Retinal pigment epithelial cell (primary cell): ENCODE results near the gene PRLR.

ENCODE experiments used
- DNase-seq: peaks from one replicate; pipeline ENCODE4 v3.0.0-alpha.2; 2010; ENCODE audit warnings: low read depth
- H3K4me3 ChIP-seq: 2 replicates; pipeline ENCODE4 v1.5.1; 2011; ENCODE audit warnings: mild to moderate bottlenecking, low read length, control low read depth, moderate library complexity
- CTCF ChIP-seq: conservative IDR thresholded peaks from 2 replicates; pipeline ENCODE4 v1.5.1; 2011; ENCODE audit warnings: low read depth, low read length, control low read depth, inconsistent platforms

The PRLR gene

GRCh38 chr5:35023391-35024178 is 206.7 kb downstream of the PRLR start:
- no peak for DNase-seq
- no peak overlapping the region for H3K4me3 ChIP-seq
- no peak for TF ChIP-seq CTCF

DNA sequence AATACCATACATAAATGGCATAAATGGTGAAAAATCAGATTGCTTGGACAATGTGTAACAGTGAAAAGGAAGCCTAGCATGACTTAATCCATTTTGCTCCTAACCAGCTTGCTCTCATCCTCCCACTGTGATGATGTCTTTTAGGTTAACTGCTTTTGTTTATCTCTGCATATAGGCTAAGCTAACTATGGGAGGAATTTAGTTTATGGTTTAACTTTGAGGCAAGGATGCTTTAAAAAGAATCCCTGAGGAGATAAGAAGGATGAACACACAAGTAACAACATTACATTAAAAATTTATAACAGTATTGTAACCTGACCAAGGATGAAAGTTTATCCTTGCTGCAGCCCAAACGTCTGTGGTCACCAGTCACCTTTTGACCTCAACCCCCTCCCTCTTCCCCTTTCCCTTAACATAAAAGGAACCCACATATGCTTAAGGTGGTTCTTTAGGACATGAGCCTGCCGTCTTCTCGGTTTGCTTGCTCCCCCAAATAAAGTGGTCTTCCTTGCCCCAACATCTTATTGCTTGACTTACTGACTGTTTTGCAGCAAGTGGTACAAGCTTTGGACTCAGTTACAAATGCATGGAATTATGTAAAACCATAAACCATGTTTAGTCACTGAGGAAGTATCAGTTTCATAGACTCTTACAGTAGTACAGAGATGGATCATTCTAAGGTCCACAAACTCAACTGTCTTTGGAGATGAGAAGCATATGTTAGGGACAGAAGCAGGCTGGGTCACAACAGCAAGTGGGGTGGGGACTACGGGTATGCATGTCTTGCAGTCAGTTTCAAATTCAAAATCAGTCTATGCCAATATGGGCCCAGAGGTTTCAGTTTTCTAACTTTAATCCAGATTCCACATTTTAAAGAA is 213.9 kb downstream of the PRLR start:
- no peak for TF ChIP-seq CTCF
- no peak for DNase-seq
- H3K4me3 ChIP-seq = no peak overlapping the region

- DNase-seq = no peak
- H3K4me3 ChIP-seq = no peak overlapping the region
- TF ChIP-seq CTCF = no peak
Observed at GRCh38 chr5:35015063-35015462, 215.2 kb downstream of the PRLR start.

DNA sequence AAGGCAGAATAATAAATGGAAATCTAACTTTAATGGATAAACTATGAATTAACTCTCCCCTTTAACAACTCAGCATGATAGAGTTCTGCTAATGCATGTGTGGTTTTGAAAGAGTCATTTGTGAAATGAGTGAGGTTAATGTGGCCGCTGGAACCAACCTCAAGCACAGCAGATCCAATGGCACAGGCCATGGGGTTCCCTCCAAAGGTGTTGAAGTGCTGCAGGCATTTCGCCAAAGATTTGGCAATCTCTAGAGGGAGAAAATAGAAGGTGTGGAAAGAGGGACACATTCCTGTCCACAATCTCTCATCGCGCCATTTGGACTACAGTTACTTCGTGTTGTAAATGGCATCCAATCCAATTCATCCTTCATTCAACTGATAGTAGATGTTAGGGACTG is 217.5 kb downstream of the PRLR start:
- H3K4me3 ChIP-seq = no peak overlapping the region
- no peak for TF ChIP-seq CTCF
- no peak for DNase-seq

GRCh38 chr5:35012365-35012764 is 217.9 kb downstream of the PRLR start:
- H3K4me3 ChIP-seq = no peak overlapping the region
- DNase-seq = no peak
- no peak for TF ChIP-seq CTCF

GRCh38 chr5:35010676-35011075 is 219.6 kb downstream of the PRLR start:
- no peak for TF ChIP-seq CTCF
- no peak for DNase-seq
- H3K4me3 ChIP-seq = no peak overlapping the region
